HUES48 (cell line): ENCODE measurements around the gene PLD6.

Experiments used
- H3K27ac ChIP-seq: one replicate; pipeline ENCODE4 v1.7.0; 2013; ENCODE audit warnings: low read depth, low read length, inconsistent platforms
- H3K27me3 ChIP-seq: 2 replicates; pipeline ENCODE4 v1.6.1; 2013; ENCODE audit warnings: mild to moderate bottlenecking, low read length; ENCODE audit not compliant: control insufficient read depth, insufficient read depth
- H3K36me3 ChIP-seq: 2 replicates; pipeline ENCODE4 v1.6.1; 2013; ENCODE audit warnings: low read length; ENCODE audit not compliant: control insufficient read depth, insufficient read depth
- H3K4me1 ChIP-seq: 2 replicates; pipeline ENCODE4 v1.6.1; 2013; ENCODE audit warnings: mild to moderate bottlenecking, low read length; ENCODE audit not compliant: control insufficient read depth, insufficient read depth
- H3K4me3 ChIP-seq: 2 replicates; pipeline ENCODE4 v1.5.1; 2013; ENCODE audit warnings: mild to moderate bottlenecking, low read depth, low read length
- H3K9ac ChIP-seq: 2 replicates; pipeline ENCODE4 v1.6.1; 2013; ENCODE audit warnings: mild to moderate bottlenecking, low read depth, low read length, moderate library complexity
- H3K9me3 ChIP-seq: 2 replicates; pipeline ENCODE4 v1.6.1; 2013; ENCODE audit warnings: low read length; ENCODE audit not compliant: control insufficient read depth, insufficient read depth

Gene PLD6

GRCh38 chr17:17153709-17154108, 52.4 kb downstream of the PLD6 start:
- H3K27me3 ChIP-seq = no peaks in the 10 kb centered on the region
- no peak overlapping the region for H3K4me3 ChIP-seq
- H3K4me1 ChIP-seq = no peaks in the 10 kb centered on the region
- no peaks in the 10 kb centered on the region for H3K9me3 ChIP-seq
- no peak overlapping the region for H3K9ac ChIP-seq
- no peak overlapping the region for H3K27ac ChIP-seq
- H3K36me3 ChIP-seq = peaks cover 77% of the 10 kb centered on the region

GRCh38 chr17:17153071-17153470, 53.1 kb downstream of the PLD6 start:
- no peak overlapping the region for H3K4me3 ChIP-seq
- H3K4me1 ChIP-seq = no peaks in the 10 kb centered on the region
- no peak overlapping the region for H3K9ac ChIP-seq
- H3K9me3 ChIP-seq = no peaks in the 10 kb centered on the region
- H3K27me3 ChIP-seq = no peaks in the 10 kb centered on the region
- no peak overlapping the region for H3K27ac ChIP-seq
- peaks cover 78% of the 10 kb centered on the region for H3K36me3 ChIP-seq

GRCh38 chr17:17152385-17152784, 53.7 kb downstream of the PLD6 start:
- H3K9me3 ChIP-seq = no peaks in the 10 kb centered on the region
- H3K36me3 ChIP-seq = peaks cover 85% of the 10 kb centered on the region
- no peak overlapping the region for H3K27ac ChIP-seq
- no peak overlapping the region for H3K4me3 ChIP-seq
- H3K27me3 ChIP-seq = no peaks in the 10 kb centered on the region
- no peak overlapping the region for H3K9ac ChIP-seq
- no peaks in the 10 kb centered on the region for H3K4me1 ChIP-seq

GRCh38 chr17:17151962-17152361, 54.2 kb downstream of the PLD6 start:
- H3K4me1 ChIP-seq = no peaks in the 10 kb centered on the region
- peaks cover 85% of the 10 kb centered on the region for H3K36me3 ChIP-seq
- H3K9me3 ChIP-seq = no peaks in the 10 kb centered on the region
- H3K4me3 ChIP-seq = no peak overlapping the region
- no peak overlapping the region for H3K9ac ChIP-seq
- H3K27ac ChIP-seq = no peak overlapping the region
- no peaks in the 10 kb centered on the region for H3K27me3 ChIP-seq

- no peaks in the 10 kb centered on the region for H3K27me3 ChIP-seq
- no peak overlapping the region for H3K27ac ChIP-seq
- H3K4me3 ChIP-seq = no peak overlapping the region
- H3K4me1 ChIP-seq = no peaks in the 10 kb centered on the region
- no peak overlapping the region for H3K9ac ChIP-seq
- peaks cover 83% of the 10 kb centered on the region for H3K36me3 ChIP-seq
- no peaks in the 10 kb centered on the region for H3K9me3 ChIP-seq
Measured at GRCh38 chr17:17151541-17151940, 54.6 kb downstream of the PLD6 start.

- Histone ChIP-seq H3K9ac (no peak overlapping the region), H3K27ac (no peak overlapping the region), H3K4me3 (no peak overlapping the region), H3K9me3 (no peaks in the 10 kb centered on the region), H3K36me3 (peaks cover 85% of the 10 kb centered on the region), H3K4me1 (no peaks in the 10 kb centered on the region), H3K27me3 (no peaks in the 10 kb centered on the region)
Measured at GRCh38 chr17:17151055-17151454, 55.1 kb downstream of the PLD6 start.
